HEK293 (cell line): ENCODE results near the gene NABP1.

Experiments used
- CTCF ChIP-seq: fragments of 450-650 bp; formaldehyde crosslinking; IDR thresholded peaks from 2 replicates; pipeline ENCODE4 v1.5.1; 2016; ENCODE audit warnings: missing biosample characterization, missing genetic modification characterization
- HOXC10 ChIP-seq: sonication (generic); formaldehyde crosslinking; IDR thresholded peaks from 2 replicates; pipeline ENCODE4 v1.8.1; 2023; ENCODE audit warnings: mild to moderate bottlenecking, missing genetic modification reagents
- KLF8 ChIP-seq: fragments of 450-650 bp; formaldehyde crosslinking; IDR thresholded peaks from 2 replicates; pipeline ENCODE4 v1.5.1; 2016; ENCODE audit warnings: missing biosample characterization, missing genetic modification characterization
- ZBTB10 ChIP-seq: fragments of 450-650 bp; formaldehyde crosslinking; IDR thresholded peaks from 2 replicates; pipeline ENCODE4 v1.5.1; 2016; ENCODE audit warnings: missing biosample characterization, missing genetic modification characterization
- ZNF138 ChIP-seq: fragments of 450-650 bp; formaldehyde crosslinking; IDR thresholded peaks from 2 replicates; pipeline ENCODE4 v1.5.1; 2016; ENCODE audit warnings: missing biosample characterization, missing genetic modification characterization, borderline replicate concordance
- ZNF140 ChIP-seq: fragments of 450-650 bp; formaldehyde crosslinking; IDR thresholded peaks from 2 replicates; pipeline ENCODE4 v1.5.1; 2016; ENCODE audit warnings: missing biosample characterization, missing genetic modification characterization
- ZNF274 ChIP-seq, 2 experiments: fragments of 200-500 bp in 1 of 2; fragments of 450-650 bp in 1 of 2; sonication (Bioruptor generic) in 1 of 2; formaldehyde crosslinking in 1 of 2; IDR thresholded peaks; 2 replicates each; pipeline versions ENCODE4 v1.5.1 to v1.6.1; 2014 to 2016; ENCODE audit warnings: borderline replicate concordance in 1 of 2, inconsistent platforms in 1 of 2, low read length in 1 of 2, missing biosample characterization in 1 of 2, missing genetic modification characterization in 1 of 2
- ZNF555 ChIP-seq: fragments of 450-650 bp; formaldehyde crosslinking; conservative IDR thresholded peaks from 2 replicates; pipeline ENCODE4 v1.5.1; 2017; ENCODE audit warnings: missing biosample characterization, mild to moderate bottlenecking, missing genetic modification characterization, inconsistent platforms
- ZNF785 ChIP-seq: fragments of 450-650 bp; formaldehyde crosslinking; IDR thresholded peaks from 2 replicates; pipeline ENCODE4 v1.5.1; 2016; ENCODE audit warnings: missing biosample characterization, missing genetic modification characterization
- ZNF791 ChIP-seq: fragments of 450-650 bp; formaldehyde crosslinking; IDR thresholded peaks from 2 replicates; pipeline ENCODE4 v1.5.1; 2016; ENCODE audit warnings: missing biosample characterization, missing genetic modification characterization
- TF ChIP-seq, protein P1 (sequence below): fragments of 450-650 bp; formaldehyde crosslinking; optimal IDR thresholded peaks from 2 replicates; pipeline ENCODE3; 2016; ENCODE audit warnings: missing biosample characterization, mild to moderate bottlenecking, missing genetic modification characterization

- TF ChIP-seq ZNF785 (tag by site-specific recombination): no peak
- no peak for TF ChIP-seq CTCF
- no peak for TF ChIP-seq ZBTB10 (tag by site-specific recombination)
- no peak for TF ChIP-seq ZNF140
- TF ChIP-seq, protein P1, sequence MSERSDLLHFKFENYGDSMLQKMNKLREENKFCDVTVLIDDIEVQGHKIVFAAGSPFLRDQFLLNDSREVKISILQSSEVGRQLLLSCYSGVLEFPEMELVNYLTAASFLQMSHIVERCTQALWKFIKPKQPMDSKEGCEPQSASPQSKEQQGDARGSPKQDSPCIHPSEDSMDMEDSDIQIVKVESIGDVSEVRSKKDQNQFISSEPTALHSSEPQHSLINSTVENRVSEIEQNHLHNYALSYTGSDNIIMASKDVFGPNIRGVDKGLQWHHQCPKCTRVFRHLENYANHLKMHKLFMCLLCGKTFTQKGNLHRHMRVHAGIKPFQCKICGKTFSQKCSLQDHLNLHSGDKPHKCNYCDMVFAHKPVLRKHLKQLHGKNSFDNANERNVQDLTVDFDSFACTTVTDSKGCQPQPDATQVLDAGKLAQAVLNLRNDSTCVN (tag by site-specific recombination): no peak
- no peak for TF ChIP-seq ZNF274 (IDR thresholded peaks at IDR 0.05; ENCODE audit: low read length)
- no peak for TF ChIP-seq ZNF274 (tag by site-specific recombination; IDR thresholded peaks at IDR 0.05; ENCODE audit: borderline replicate concordance)
- no peak for TF ChIP-seq ZNF791 (tag by site-specific recombination)
- no peak for TF ChIP-seq KLF8 (tag by site-specific recombination)
- TF ChIP-seq ZNF555 (tag by site-specific recombination): no peak
- no peak for TF ChIP-seq ZNF138 (tag by site-specific recombination)
- TF ChIP-seq HOXC10: no peak
These were observed 12.9 kb upstream of the NABP1 start for GRCh38 chr2:191664823-191665677.
